ENCODE data around the gene P2RY12.

The P2RY12 gene

GRCh38 chr3:151412989-151413388 lies 28.4 kb upstream of the P2RY12 start:
- no peak for ATAC-seq
- no peak for TF ChIP-seq ZFP30 (CRISPR knock-in tag; IDR thresholded peaks at IDR 0.05)
- TF ChIP-seq, protein P1, sequence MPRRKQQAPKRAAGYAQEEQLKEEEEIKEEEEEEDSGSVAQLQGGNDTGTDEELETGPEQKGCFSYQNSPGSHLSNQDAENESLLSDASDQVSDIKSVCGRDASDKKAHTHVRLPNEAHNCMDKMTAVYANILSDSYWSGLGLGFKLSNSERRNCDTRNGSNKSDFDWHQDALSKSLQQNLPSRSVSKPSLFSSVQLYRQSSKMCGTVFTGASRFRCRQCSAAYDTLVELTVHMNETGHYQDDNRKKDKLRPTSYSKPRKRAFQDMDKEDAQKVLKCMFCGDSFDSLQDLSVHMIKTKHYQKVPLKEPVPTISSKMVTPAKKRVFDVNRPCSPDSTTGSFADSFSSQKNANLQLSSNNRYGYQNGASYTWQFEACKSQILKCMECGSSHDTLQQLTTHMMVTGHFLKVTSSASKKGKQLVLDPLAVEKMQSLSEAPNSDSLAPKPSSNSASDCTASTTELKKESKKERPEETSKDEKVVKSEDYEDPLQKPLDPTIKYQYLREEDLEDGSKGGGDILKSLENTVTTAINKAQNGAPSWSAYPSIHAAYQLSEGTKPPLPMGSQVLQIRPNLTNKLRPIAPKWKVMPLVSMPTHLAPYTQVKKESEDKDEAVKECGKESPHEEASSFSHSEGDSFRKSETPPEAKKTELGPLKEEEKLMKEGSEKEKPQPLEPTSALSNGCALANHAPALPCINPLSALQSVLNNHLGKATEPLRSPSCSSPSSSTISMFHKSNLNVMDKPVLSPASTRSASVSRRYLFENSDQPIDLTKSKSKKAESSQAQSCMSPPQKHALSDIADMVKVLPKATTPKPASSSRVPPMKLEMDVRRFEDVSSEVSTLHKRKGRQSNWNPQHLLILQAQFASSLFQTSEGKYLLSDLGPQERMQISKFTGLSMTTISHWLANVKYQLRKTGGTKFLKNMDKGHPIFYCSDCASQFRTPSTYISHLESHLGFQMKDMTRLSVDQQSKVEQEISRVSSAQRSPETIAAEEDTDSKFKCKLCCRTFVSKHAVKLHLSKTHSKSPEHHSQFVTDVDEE (CRISPR knock-in tag; IDR thresholded peaks at IDR 0.05), result no peak
- TF ChIP-seq ESRRG (CRISPR knock-in tag; IDR thresholded peaks at IDR 0.05), result no peak
- no peak for TF ChIP-seq ZNF8 (CRISPR knock-in tag; IDR thresholded peaks at IDR 0.05)
- no peak for TF ChIP-seq CSDC2 (CRISPR knock-in tag; IDR thresholded peaks at IDR 0.05)
- TF ChIP-seq TCF4 (CRISPR knock-in tag; IDR thresholded peaks at IDR 0.05; ENCODE audit: borderline replicate concordance), result no peak
- TF ChIP-seq GLIS3 (CRISPR knock-in tag; IDR thresholded peaks at IDR 0.05), result no peak
- no peak for TF ChIP-seq ISL1 (CRISPR knock-in tag; IDR thresholded peaks at IDR 0.05)
- no peak for TF ChIP-seq ZNF565 (CRISPR knock-in tag; conservative IDR thresholded peaks at IDR 0.05; ENCODE audit: low read depth)
- TF ChIP-seq ZFP3 (CRISPR knock-in tag; IDR thresholded peaks at IDR 0.05), result no peak
- no peak for TF ChIP-seq ARNTL (CRISPR knock-in tag; IDR thresholded peaks at IDR 0.05; ENCODE audit: borderline replicate concordance, low read depth)
- TF ChIP-seq ZNF70 (CRISPR knock-in tag; IDR thresholded peaks at IDR 0.05), result no peak
- no peak for TF ChIP-seq ZC3H10 (CRISPR knock-in tag; IDR thresholded peaks at IDR 0.05)
- no peak for TF ChIP-seq CSRNP3 (CRISPR knock-in tag; IDR thresholded peaks at IDR 0.05)
- TF ChIP-seq OSR1 (CRISPR knock-in tag; IDR thresholded peaks at IDR 0.05), result no peak
- TF ChIP-seq POU6F1 (CRISPR knock-in tag; IDR thresholded peaks at IDR 0.05; ENCODE audit: borderline replicate concordance, low read depth), result no peak

DNA sequence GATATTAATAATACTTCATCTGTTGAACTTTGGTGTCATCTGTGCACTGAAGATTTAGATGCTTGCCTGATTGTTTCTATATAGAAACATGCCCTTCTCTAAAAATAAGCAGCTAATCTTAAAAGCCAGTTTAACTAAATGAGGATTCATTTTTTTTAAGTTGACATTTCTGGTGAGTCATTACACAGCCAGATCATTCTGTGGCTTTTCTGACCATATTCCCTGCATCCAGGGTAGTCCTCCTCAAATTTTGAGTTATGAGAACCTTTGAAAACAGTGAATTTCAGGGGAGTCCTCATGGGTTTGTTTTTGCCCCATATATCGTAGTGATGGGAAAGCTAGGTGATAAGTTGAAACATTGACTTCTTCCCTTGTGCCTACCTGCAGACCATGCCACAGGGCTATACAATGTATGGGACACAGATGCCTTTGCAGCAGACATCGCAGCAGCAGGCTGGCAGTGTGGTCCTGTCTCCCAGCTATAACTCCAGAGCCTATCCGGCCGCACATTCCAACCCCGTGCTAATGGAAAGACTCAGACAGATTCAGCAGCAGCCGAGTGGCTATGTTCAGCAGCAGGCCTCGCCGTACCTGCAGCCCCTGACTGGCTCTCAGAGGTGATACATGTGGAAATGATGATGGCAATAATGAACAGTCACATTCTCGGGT lies 26.5 kb upstream of the P2RY12 start:
- TF ChIP-seq POU6F1 (CRISPR knock-in tag; IDR thresholded peaks at IDR 0.05; ENCODE audit: borderline replicate concordance, low read depth) (no peak), SNAI2 (CRISPR knock-in tag; IDR thresholded peaks at IDR 0.05) (no peak), ZNF565 (CRISPR knock-in tag; conservative IDR thresholded peaks at IDR 0.05; ENCODE audit: low read depth) (no peak), RARB (CRISPR knock-in tag; IDR thresholded peaks at IDR 0.05) (no peak), TCF4 (CRISPR knock-in tag; IDR thresholded peaks at IDR 0.05; ENCODE audit: borderline replicate concordance) (no peak), OSR1 (CRISPR knock-in tag; IDR thresholded peaks at IDR 0.05) (no peak)
- ATAC-seq, result peak; percentile 89

- ATAC-seq, result no peak
- TF ChIP-seq PATZ1 (CRISPR knock-in tag; IDR thresholded peaks at IDR 0.05; ENCODE audit: borderline replicate concordance) (no peak), BACH2 (CRISPR knock-in tag; IDR thresholded peaks at IDR 0.05; ENCODE audit: borderline replicate concordance) (no peak), ZFP30 (CRISPR knock-in tag; IDR thresholded peaks at IDR 0.05) (no peak), SNAI2 (CRISPR knock-in tag; IDR thresholded peaks at IDR 0.05) (no peak)
Measured at GRCh38 chr3:151407928-151408327, 23.4 kb upstream of the P2RY12 start.
